GM12873 (cell line): ENCODE data around the gene IFNK.

Source experiments
- TF ChIP-seq, protein P1 (sequence below): IDR thresholded peaks from 2 replicates; pipeline ENCODE4 v1.5.1; 2012; ENCODE audit warnings: low read depth, mild to moderate bottlenecking, moderate library complexity, low read length, control low read depth; ENCODE audit not compliant: insufficient read depth; ENCODE audit errors: missing control alignments

Gene IFNK

DNA sequence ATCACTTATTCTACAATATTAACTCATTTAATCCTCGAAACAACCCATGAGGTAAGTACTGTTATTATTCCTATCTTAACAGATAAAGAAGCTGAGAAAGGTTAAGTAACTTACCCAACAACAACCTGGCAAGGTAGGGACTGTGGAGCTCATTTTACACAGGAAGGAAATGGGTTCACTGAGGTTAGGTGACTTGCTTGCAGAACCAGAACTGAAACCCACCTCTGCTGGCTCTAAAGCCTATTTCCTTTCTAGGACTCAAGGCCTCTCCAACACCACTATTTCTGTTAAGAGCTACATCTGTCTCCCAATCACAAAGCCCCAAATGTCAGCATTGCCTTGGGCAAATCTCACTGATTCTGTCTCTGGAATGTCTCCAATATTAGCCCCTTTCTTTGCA is 38.9 kb upstream of the IFNK start:
- TF ChIP-seq, protein P1, sequence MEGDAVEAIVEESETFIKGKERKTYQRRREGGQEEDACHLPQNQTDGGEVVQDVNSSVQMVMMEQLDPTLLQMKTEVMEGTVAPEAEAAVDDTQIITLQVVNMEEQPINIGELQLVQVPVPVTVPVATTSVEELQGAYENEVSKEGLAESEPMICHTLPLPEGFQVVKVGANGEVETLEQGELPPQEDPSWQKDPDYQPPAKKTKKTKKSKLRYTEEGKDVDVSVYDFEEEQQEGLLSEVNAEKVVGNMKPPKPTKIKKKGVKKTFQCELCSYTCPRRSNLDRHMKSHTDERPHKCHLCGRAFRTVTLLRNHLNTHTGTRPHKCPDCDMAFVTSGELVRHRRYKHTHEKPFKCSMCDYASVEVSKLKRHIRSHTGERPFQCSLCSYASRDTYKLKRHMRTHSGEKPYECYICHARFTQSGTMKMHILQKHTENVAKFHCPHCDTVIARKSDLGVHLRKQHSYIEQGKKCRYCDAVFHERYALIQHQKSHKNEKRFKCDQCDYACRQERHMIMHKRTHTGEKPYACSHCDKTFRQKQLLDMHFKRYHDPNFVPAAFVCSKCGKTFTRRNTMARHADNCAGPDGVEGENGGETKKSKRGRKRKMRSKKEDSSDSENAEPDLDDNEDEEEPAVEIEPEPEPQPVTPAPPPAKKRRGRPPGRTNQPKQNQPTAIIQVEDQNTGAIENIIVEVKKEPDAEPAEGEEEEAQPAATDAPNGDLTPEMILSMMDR: no peak

GRCh38 chr9:27487128-27487640 is 36.9 kb upstream of the IFNK start:
- TF ChIP-seq, protein P1: no peak

- TF ChIP-seq, protein P1: peak; percentile 18
Measured at GRCh38 chr9:27487927-27488326, 36.2 kb upstream of the IFNK start.

GRCh38 chr9:27489087-27489876 is 34.8 kb upstream of the IFNK start:
- TF ChIP-seq, protein P1: no peak

- TF ChIP-seq, protein P1: no peak
Measured at GRCh38 chr9:27491154-27491553, 32.9 kb upstream of the IFNK start.

- TF ChIP-seq, protein P1: no peak
Measured at GRCh38 chr9:27495480-27496134, 28.5 kb upstream of the IFNK start.

- TF ChIP-seq, protein P1: no peak
Measured at GRCh38 chr9:27496135-27496504, 28.0 kb upstream of the IFNK start.
